Fibroblast of pulmonary artery (primary cell): Measurements from ENCODE around the gene ANO6.
A peak's percentile ranks its signal among the peaks of the same experiment; 100 is the strongest.

Source experiments
- DNase-seq: peaks from one replicate; pipeline ENCODE4 v3.0.0-alpha.2; 2010; ENCODE audit warnings: low read depth
- H3K4me3 ChIP-seq: replicated peaks from 2 replicates; pipeline ENCODE4 v1.5.1; 2011; ENCODE audit warnings: low read depth, mild to moderate bottlenecking, control low read depth, low read length, moderate library complexity
- TF ChIP-seq, protein P1 (sequence below): IDR thresholded peaks from 2 replicates; pipeline ENCODE4 v1.5.1; 2011; ENCODE audit warnings: mild to moderate bottlenecking, control low read depth, low read length, inconsistent platforms; ENCODE audit errors: missing control alignments

The ANO6 gene

DNA sequence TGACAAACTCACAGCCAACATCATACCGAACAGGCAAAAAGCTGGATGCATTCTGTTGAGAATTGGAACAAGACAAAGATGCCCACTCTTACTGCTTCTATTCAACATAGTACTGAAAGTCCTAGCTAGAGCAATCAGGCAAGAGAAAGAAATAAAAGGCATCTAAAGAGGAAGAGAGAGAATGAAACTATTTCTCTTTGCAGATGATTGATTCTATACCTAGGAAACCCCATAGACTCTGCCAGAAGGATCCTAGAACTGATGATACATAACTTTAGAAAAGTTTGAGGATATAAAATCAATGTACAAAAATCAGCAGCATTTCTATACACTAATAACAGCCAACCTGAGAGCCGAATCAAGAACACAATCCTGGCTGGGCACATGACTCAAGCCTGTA, 6.1 kb upstream of the ANO6 start:
- DNase-seq = no peak
- TF ChIP-seq, protein P1, sequence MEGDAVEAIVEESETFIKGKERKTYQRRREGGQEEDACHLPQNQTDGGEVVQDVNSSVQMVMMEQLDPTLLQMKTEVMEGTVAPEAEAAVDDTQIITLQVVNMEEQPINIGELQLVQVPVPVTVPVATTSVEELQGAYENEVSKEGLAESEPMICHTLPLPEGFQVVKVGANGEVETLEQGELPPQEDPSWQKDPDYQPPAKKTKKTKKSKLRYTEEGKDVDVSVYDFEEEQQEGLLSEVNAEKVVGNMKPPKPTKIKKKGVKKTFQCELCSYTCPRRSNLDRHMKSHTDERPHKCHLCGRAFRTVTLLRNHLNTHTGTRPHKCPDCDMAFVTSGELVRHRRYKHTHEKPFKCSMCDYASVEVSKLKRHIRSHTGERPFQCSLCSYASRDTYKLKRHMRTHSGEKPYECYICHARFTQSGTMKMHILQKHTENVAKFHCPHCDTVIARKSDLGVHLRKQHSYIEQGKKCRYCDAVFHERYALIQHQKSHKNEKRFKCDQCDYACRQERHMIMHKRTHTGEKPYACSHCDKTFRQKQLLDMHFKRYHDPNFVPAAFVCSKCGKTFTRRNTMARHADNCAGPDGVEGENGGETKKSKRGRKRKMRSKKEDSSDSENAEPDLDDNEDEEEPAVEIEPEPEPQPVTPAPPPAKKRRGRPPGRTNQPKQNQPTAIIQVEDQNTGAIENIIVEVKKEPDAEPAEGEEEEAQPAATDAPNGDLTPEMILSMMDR = no peak
- no peak overlapping the region for H3K4me3 ChIP-seq

GRCh38 chr12:45212064-45212463, 3.8 kb upstream of the ANO6 start:
- no peak overlapping the region for H3K4me3 ChIP-seq
- DNase-seq = no peak
- TF ChIP-seq, protein P1 = no peak

GRCh38 chr12:45213107-45213506, 2.8 kb upstream of the ANO6 start:
- H3K4me3 ChIP-seq = no peak overlapping the region
- DNase-seq = no peak
- TF ChIP-seq, protein P1 = no peak

DNA sequence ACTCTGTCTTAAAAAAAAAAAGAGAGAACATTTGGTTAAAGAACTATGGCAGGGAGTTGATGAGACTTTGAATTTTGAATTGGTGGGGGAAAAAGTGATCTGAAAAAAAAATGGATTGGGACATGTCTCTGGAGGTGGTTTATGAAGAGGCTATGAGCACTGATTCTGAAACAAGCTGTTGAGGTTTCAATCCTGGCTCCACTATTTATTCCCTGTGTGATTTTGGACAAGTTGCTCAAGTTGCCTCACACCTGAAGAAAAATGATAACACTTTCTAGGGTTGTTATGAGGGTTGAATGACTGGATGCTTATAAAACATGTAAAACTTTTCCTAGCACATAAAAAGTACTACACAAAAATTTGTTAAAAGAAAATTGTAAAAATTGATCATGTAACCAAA, 1.8 kb upstream of the ANO6 start:
- no peak overlapping the region for H3K4me3 ChIP-seq
- TF ChIP-seq, protein P1 = no peak
- no peak for DNase-seq

DNA sequence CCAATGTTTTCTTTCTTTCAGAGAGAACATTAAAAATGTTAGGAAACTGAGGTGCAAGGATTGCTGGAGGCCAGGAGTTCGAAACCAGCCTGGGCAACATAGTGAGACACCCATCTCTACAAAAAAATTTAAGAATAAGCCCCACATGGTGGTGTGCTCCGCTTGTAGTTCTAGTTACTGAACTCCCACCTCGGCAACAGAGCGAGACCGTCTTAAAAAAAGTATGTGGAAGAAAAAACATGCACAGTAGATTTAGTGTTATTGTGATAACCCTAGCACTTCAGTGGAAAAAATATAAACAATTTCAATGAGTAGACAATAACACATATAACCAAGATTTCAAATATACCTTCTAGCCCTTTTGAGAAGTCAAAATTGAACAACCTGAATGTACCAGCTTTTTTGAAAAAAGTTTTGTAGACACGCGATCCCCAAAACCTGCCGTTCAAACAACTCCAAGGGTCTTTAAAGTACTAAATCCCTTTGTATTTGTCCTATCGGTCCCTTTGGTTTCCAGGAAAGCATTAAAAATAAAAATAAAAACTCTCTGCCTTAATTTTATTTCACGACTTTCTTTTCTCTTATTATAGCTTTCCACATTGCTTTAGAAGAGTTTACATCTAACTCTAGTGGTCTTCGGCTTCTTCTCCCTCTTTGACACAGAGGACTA, 1.0 kb upstream of the ANO6 start:
- TF ChIP-seq, protein P1 = no peak
- H3K4me3 ChIP-seq = peak overlapping the region; percentile 85
- peak; percentile 54 for DNase-seq

GRCh38 chr12:45216230-45216982, 511 bp downstream of the ANO6 start:
- H3K4me3 ChIP-seq = peak overlapping the region; percentile 85
- TF ChIP-seq, protein P1 = peak; percentile 32
- peak; percentile 51 for DNase-seq
